ENCODE measurements around the gene CHPF2.

GRCh38 chr7:151218170-151218569, 14.1 kb upstream of the CHPF2 start:
- no peak for TF ChIP-seq POLR2A (IDR thresholded peaks at IDR 0.05)
- no peak for TF ChIP-seq CTCF (IDR thresholded peaks at IDR 0.05)
